HL-60 (cell line): ENCODE data around the gene KCNMA1.

Experiments used
- CTCF ChIP-seq: IDR thresholded peaks from one replicate; pipeline ENCODE4 v1.5.1; 2011; ENCODE audit warnings: low read length, control low read depth, inconsistent platforms; ENCODE audit not compliant: insufficient read depth
- GABPA ChIP-seq: IDR thresholded peaks from 2 replicates; pipeline ENCODE4 v1.6.1; 2012; ENCODE audit warnings: low read depth
- POLR2AphosphoS5 ChIP-seq: IDR thresholded peaks from 2 replicates; pipeline ENCODE4 v1.6.1; 2012; ENCODE audit warnings: low read depth
- TF ChIP-seq, protein P1 (sequence below): IDR thresholded peaks from 2 replicates; pipeline ENCODE4 v1.6.1; 2012; ENCODE audit warnings: low read depth; ENCODE audit not compliant: insufficient replicate concordance

DNA sequence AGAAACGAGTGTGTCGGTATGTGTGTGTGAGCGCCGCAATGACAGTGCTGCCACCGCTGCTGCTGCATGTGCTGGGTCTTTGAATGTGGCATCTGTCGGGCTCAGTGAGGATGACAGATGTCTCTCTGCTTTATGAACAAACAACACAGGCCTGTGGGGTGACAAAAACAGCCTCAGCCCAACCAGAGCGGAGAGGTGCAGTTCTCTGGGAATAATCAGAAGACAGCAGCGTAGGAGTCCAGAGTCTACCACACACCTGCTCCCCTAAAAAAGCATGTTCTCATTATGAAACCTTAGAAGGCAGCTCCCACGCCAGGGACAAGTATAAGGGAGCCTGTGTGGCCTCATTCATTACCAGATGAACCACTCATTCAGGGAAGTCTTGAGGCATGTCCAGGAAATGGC lies 278.3 kb downstream of the KCNMA1 start:
- TF ChIP-seq POLR2AphosphoS5 (no peak), CTCF (no peak), GABPA (no peak)
- TF ChIP-seq, protein P1, sequence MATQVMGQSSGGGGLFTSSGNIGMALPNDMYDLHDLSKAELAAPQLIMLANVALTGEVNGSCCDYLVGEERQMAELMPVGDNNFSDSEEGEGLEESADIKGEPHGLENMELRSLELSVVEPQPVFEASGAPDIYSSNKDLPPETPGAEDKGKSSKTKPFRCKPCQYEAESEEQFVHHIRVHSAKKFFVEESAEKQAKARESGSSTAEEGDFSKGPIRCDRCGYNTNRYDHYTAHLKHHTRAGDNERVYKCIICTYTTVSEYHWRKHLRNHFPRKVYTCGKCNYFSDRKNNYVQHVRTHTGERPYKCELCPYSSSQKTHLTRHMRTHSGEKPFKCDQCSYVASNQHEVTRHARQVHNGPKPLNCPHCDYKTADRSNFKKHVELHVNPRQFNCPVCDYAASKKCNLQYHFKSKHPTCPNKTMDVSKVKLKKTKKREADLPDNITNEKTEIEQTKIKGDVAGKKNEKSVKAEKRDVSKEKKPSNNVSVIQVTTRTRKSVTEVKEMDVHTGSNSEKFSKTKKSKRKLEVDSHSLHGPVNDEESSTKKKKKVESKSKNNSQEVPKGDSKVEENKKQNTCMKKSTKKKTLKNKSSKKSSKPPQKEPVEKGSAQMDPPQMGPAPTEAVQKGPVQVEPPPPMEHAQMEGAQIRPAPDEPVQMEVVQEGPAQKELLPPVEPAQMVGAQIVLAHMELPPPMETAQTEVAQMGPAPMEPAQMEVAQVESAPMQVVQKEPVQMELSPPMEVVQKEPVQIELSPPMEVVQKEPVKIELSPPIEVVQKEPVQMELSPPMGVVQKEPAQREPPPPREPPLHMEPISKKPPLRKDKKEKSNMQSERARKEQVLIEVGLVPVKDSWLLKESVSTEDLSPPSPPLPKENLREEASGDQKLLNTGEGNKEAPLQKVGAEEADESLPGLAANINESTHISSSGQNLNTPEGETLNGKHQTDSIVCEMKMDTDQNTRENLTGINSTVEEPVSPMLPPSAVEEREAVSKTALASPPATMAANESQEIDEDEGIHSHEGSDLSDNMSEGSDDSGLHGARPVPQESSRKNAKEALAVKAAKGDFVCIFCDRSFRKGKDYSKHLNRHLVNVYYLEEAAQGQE, result no peak
